IMR-90 (cell line): ENCODE results near the gene ARSH. TPM values are rescaled to one million over a fixed set of nuclear protein-coding genes. Genes with fewer than 3 reads are reported as not detected.
A peak's percentile ranks its signal among the peaks of the same experiment; 100 is the strongest.
"Not testable (repeated sequence)": the region's sequence is repeated elsewhere in the genome, so short reads cannot be mapped to it uniquely, and the experiment has no call there.

Source experiments
- ATAC-seq: fragments of 200-7000 bp; cut with Tn5 transposase; 2 replicates; pipeline ENCODE4 v1.9.1; 2020; ENCODE audit warnings: low read depth, mild to moderate bottlenecking, moderate library complexity
- BruUV-seq: library from RNA; stranded (reverse); fragments of 400-500 nt; replicated peaks from 2 replicates; lab custom pipeline; 2021; lab: Mats Ljungman, UMichigan
- CTCF ChIA-PET: fragments of 300-600 bp; formaldehyde crosslinking; extraction: SDS; loops from one replicate; lab custom pipeline; 2021; ENCODE audit warnings: antibody characterized with exemption; lab: Yijun Ruan, JAX
- POLR2A ChIA-PET: fragments of 300-600 bp; sonication (Branson Sonifier 250); formaldehyde crosslinking; loops from one replicate; lab custom pipeline; 2022; ENCODE audit warnings: antibody characterized with exemption; ENCODE audit not compliant: unreplicated experiment; lab: Charles Lee
- DNase-seq: peaks from one replicate; pipeline ENCODE4 v3.0.0; 2013
- H2AFZ ChIP-seq: replicated peaks from 2 replicates; pipeline ENCODE3; 2013; ENCODE audit warnings: low read length, mild to moderate bottlenecking; ENCODE audit not compliant: poor library complexity
- H2AK5ac ChIP-seq: 2 replicates; pipeline ENCODE4 v1.6.1; 2013; ENCODE audit warnings: low read depth, low read length, inconsistent platforms
- H2AK9ac ChIP-seq: replicated peaks from 2 replicates; pipeline ENCODE3; 2013; ENCODE audit warnings: mild to moderate bottlenecking, low read depth, low read length, moderate library complexity; ENCODE audit not compliant: poor library complexity
- H2BK120ac ChIP-seq: 2 replicates; pipeline ENCODE4 v1.6.1; 2013; ENCODE audit warnings: low read depth, low read length, inconsistent platforms
- H2BK15ac ChIP-seq: 3 replicates; pipeline ENCODE4 v1.6.1; 2013; ENCODE audit warnings: low read depth, low read length, inconsistent platforms
- H2BK20ac ChIP-seq: 2 replicates; pipeline ENCODE4 v1.6.1; 2013; ENCODE audit warnings: low read depth, mild to moderate bottlenecking, inconsistent platforms, low read length, moderate library complexity
- H2BK5ac ChIP-seq: 2 replicates; pipeline ENCODE4 v1.6.1; 2013; ENCODE audit warnings: mild to moderate bottlenecking, low read depth, low read length, inconsistent platforms; ENCODE audit not compliant: poor library complexity, severe bottlenecking
- H3K14ac ChIP-seq: replicated peaks from 2 replicates; pipeline ENCODE4 v1.6.1; 2013; ENCODE audit warnings: low read depth, low read length, inconsistent platforms
- H3K18ac ChIP-seq: 2 replicates; pipeline ENCODE4 v1.6.1; 2013; ENCODE audit warnings: low read depth, low read length, control low read depth
- H3K23ac ChIP-seq: 2 replicates; pipeline ENCODE4 v1.6.1; 2013; ENCODE audit warnings: low read depth, low read length, inconsistent platforms
- H3K27ac ChIP-seq: 2 replicates; pipeline ENCODE4 v1.5.1; 2013; ENCODE audit warnings: mild to moderate bottlenecking, control low read depth, low read length; ENCODE audit not compliant: insufficient read depth
- H3K27me3 ChIP-seq: 2 replicates; pipeline ENCODE4 v1.6.1; 2013; ENCODE audit warnings: low read length; ENCODE audit not compliant: control insufficient read depth, insufficient read depth
- H3K36me3 ChIP-seq: 2 replicates; pipeline ENCODE4 v1.6.1; 2013; ENCODE audit warnings: low read length, mixed read lengths; ENCODE audit not compliant: control insufficient read depth, insufficient read depth
- H3K4ac ChIP-seq: 2 replicates; pipeline ENCODE4 v1.6.1; 2013; ENCODE audit warnings: low read depth, low read length, inconsistent platforms
- H3K4me1 ChIP-seq: 2 replicates; pipeline ENCODE4 v1.6.1; 2013; ENCODE audit warnings: low read length, mixed read lengths; ENCODE audit not compliant: control insufficient read depth, insufficient read depth
- H3K4me2 ChIP-seq: 2 replicates; pipeline ENCODE4 v1.6.1; 2013; ENCODE audit warnings: low read depth, mild to moderate bottlenecking, control low read depth, low read length, moderate library complexity
- H3K4me3 ChIP-seq: 2 replicates; pipeline ENCODE4 v1.5.1; 2013; ENCODE audit warnings: low read depth, mild to moderate bottlenecking, control low read depth, low read length, moderate library complexity; ENCODE audit not compliant: insufficient read depth
- H3K56ac ChIP-seq: 2 replicates; pipeline ENCODE4 v1.6.1; 2013; ENCODE audit warnings: low read length, inconsistent platforms; ENCODE audit not compliant: insufficient read depth; ENCODE audit errors: extremely low read depth
- H3K79me1 ChIP-seq, 2 experiments: 2 replicates each; pipeline ENCODE4 v1.6.1; 2013; ENCODE audit warnings: low read length in 2 of 2, inconsistent platforms in 1 of 2, low read depth in 1 of 2
- H3K9ac ChIP-seq: 2 replicates; pipeline ENCODE4 v1.6.1; 2013; ENCODE audit warnings: low read depth, low read length, control low read depth
- H3K9me1 ChIP-seq: 2 replicates; pipeline ENCODE4 v1.6.1; 2013; ENCODE audit warnings: low read length, inconsistent platforms; ENCODE audit not compliant: insufficient read depth
- H3K9me3 ChIP-seq: 2 replicates; pipeline ENCODE4 v1.6.1; 2013; ENCODE audit warnings: low read length; ENCODE audit not compliant: control insufficient read depth, insufficient read depth
- H4K20me1 ChIP-seq: 2 replicates; pipeline ENCODE4 v1.6.1; 2013; ENCODE audit warnings: low read length, inconsistent platforms; ENCODE audit not compliant: insufficient read depth
- H4K5ac ChIP-seq: 2 replicates; pipeline ENCODE4 v1.6.1; 2013; ENCODE audit warnings: mild to moderate bottlenecking, low read depth, low read length, control low read depth
- H4K8ac ChIP-seq, 2 experiments: 2 replicates each; pipeline ENCODE4 v1.6.1; 2013; ENCODE audit warnings: low read depth in 2 of 2, low read length in 2 of 2, control low read depth in 1 of 2, inconsistent platforms in 1 of 2
- H4K91ac ChIP-seq: 2 replicates; pipeline ENCODE4 v1.6.1; 2013; ENCODE audit warnings: low read depth, low read length, inconsistent platforms; ENCODE audit not compliant: insufficient read depth
- POLR2A ChIP-seq: IDR thresholded peaks from 2 replicates; pipeline ENCODE4 v1.6.1; 2012; ENCODE audit warnings: mild to moderate bottlenecking, low read depth, low read length
- RAD21 ChIP-seq: IDR thresholded peaks from 2 replicates; pipeline ENCODE4 v1.6.1; 2012; ENCODE audit warnings: low read length, improper control_type of control experiment
- WGBS, 2 experiments: methylation state at CpG; one replicate each; pipeline versions ENCODE4 v1.1.5 to v1.1.7; 2013; ENCODE audit warnings: missing lambda C conversion rate in 2 of 2; ENCODE audit not compliant: insufficient read length in 1 of 2; ENCODE audit errors: extremely low coverage in 2 of 2; 5-methylcytosine and 5-hydroxymethylcytosine counted together
- dilution Hi-C: fragments of 300-500 bp; cut with HindIII; formaldehyde crosslinking; loops from one replicate; pipeline ENCODE4 v1.14.3; 2018; ENCODE audit warnings: low sequenced_read_pairs; ENCODE audit not compliant: unreplicated experiment
- in situ Hi-C: fragments of 300-500 bp; cut with MboI; formaldehyde crosslinking; loops from 3 replicates; pipeline ENCODE4 v1.14.3; 2019; ENCODE audit warnings: low sequenced_read_pairs, inconsistent platforms, mixed read lengths
- intact Hi-C: fragments of 100-400 bp; cut with micrococcal nuclease; formaldehyde crosslinking; loops from 2 replicates; pipeline ENCODE4 v1.10.0; 2022
- polyA plus RNA-seq, 3 experiments: library from polyadenylated mRNA; depleted of rRNA; stranded (reverse); fragments of >200 nt; gene quantifications; 2 replicates each; pipeline ENCODE4 v1.2.3, GENCODE V29; 2012; ENCODE audit warnings: low replicate concordance in 1 of 3
- total RNA-seq: library from RNA; depleted of rRNA; stranded (reverse); fragments of >200 nt; gene quantifications from 2 replicates; pipeline ENCODE4 v1.2.3, GENCODE V29; 2012

The ARSH gene
- total and polyA plus RNA-seq, 2 of the 4 experiments (the other 2 are of a cell fraction): not detected

DNA sequence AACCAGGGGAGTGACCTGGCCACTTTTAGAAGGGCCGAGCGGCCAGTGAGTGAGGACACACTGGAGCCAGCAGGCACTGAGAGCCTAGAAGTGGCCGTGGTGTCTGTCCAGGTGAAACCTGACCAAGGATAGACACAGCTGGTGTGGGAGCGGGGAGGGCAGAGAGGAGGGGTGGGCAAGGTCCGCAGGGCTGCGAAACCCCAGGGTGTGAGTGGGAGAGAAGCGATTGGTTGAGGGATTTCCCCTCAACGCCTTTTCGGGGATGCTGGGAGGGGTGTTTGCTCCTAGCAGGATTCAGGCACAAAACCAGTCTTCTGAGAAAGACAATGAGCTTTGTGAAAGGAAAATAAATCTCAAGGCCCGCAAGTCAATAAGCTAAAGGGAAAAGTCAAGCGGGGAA lies 44.0 kb upstream of the ARSH start:
- H3K9me3 ChIP-seq: no peaks in the 10 kb centered on the region
- H3K4ac ChIP-seq: no peak overlapping the region
- CTCF ChIA-PET: no interaction called here
- dilution Hi-C loops (no loop called here), in situ Hi-C loops (no loop called here), intact Hi-C loops (no loop called here)
- TF ChIP-seq POLR2A: no peak
- no peak for TF ChIP-seq RAD21
- no peaks in the 10 kb centered on the region for H3K9me1 ChIP-seq
- DNase-seq (no peak), ATAC-seq (no peak)
- POLR2A ChIA-PET: no interaction called here
- H3K36me3 ChIP-seq: no peaks in the 10 kb centered on the region
- H2AK5ac ChIP-seq: no peak overlapping the region
- H2BK5ac ChIP-seq: no peak overlapping the region
- no peak overlapping the region for H3K27ac ChIP-seq
- H3K4me1 ChIP-seq: peaks cover 1% of the 10 kb centered on the region; the same call in 1 of the 2 replicates
- no peaks in the 10 kb centered on the region for H3K27me3 ChIP-seq
- no peak overlapping the region for H2BK20ac ChIP-seq
- no peak overlapping the region for H3K4me2 ChIP-seq
- H3K18ac ChIP-seq: no peak overlapping the region
- no peak overlapping the region for H2AFZ ChIP-seq
- H4K5ac ChIP-seq: no peak overlapping the region
- no peak overlapping the region for H4K8ac ChIP-seq
- no peak overlapping the region for H3K4me3 ChIP-seq
- no peak overlapping the region for H3K14ac ChIP-seq
- H4K20me1 ChIP-seq: no peaks in the 10 kb centered on the region
- BruUV-seq: no TSS peak
- H2BK15ac ChIP-seq: no peak overlapping the region
- H3K79me1 ChIP-seq: no peaks in the 10 kb centered on the region
- 69% methylated on average over 8 of the region's 11 CpGs; no CpG with 5 or more reads in 1 of the 2 experiments for WGBS, 2 experiments
- H2BK120ac ChIP-seq: no peak overlapping the region
- H3K9ac ChIP-seq: no peak overlapping the region
- H3K56ac ChIP-seq: no peak overlapping the region
- no peak overlapping the region for H3K23ac ChIP-seq
- H2AK9ac ChIP-seq: no peak overlapping the region
- H4K91ac ChIP-seq: no peak overlapping the region

DNA sequence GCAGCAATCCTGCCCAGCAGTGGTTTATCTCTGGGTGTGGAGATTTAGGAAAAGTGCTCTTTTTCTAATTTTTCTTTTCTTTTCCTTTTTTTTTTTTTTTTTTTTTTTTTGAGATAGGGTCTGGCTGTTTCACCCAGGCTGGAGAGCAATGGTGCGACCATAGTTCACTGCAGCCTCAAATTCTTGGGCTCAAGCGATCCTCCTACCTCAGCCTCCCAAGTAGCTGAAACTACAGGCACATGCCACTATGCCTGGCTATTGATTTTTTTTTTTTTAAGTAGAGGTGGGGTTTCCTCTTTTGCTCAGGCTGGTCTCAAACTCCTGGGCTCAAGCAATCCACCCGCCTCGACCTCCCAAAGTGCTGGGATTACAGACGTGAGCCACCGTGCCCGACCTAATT lies 42.9 kb upstream of the ARSH start:
- H3K36me3 ChIP-seq, H3K18ac ChIP-seq, H2AFZ ChIP-seq, intact Hi-C loops, DNase-seq, dilution Hi-C loops, ATAC-seq, H3K9me3 ChIP-seq, H3K56ac ChIP-seq, H3K4me3 ChIP-seq, H4K20me1 ChIP-seq, H3K23ac ChIP-seq, H3K9me1 ChIP-seq, H2AK9ac ChIP-seq, H3K4me1 ChIP-seq, H4K5ac ChIP-seq, CTCF ChIA-PET, H4K91ac ChIP-seq, H3K4me2 ChIP-seq, H2BK5ac ChIP-seq, BruUV-seq, H2BK15ac ChIP-seq, H3K27me3 ChIP-seq, H3K9ac ChIP-seq, H3K79me1 ChIP-seq, H2AK5ac ChIP-seq, H3K14ac ChIP-seq, in situ Hi-C loops, H3K4ac ChIP-seq: not testable (repeated sequence)
- peak overlapping the region; percentile 75 for H2BK20ac ChIP-seq
- peak overlapping the region; percentile 67 to 94; a peak in 3 of 4 replicates for H4K8ac ChIP-seq
- H2BK120ac ChIP-seq: peak overlapping the region; percentile 56; the same call in 1 of the 2 replicates
- POLR2A ChIA-PET: interaction anchor here (0.6 to 1.1 kb wide), 2 partner anchors 16 to 34 kb away, joined by 3 to 4 read pairs; partner anchors contain the start of gene ARSD
- peak overlapping the region; percentile 94; the same call in 1 of the 2 replicates for H3K27ac ChIP-seq
- no CpG with 5 or more reads among the region's 7 CpGs for WGBS, 2 experiments
